PC-3 (cell line): Measurements from ENCODE around the gene ERFL.

Experiments
- CTCF ChIP-seq: fragments of 300-600 bp; sonication (generic); conservative IDR thresholded peaks from 2 replicates; pipeline ENCODE4 v1.5.1; 2017; ENCODE audit warnings: antibody characterized with exemption, low read depth, mild to moderate bottlenecking, low read length
- EZH2 ChIP-seq: fragments of 300-600 bp; sonication (generic); IDR thresholded peaks from one replicate; pipeline ENCODE4 v1.6.1; 2017; ENCODE audit warnings: antibody characterized with exemption, mild to moderate bottlenecking, low read length; ENCODE audit not compliant: unreplicated experiment

DNA sequence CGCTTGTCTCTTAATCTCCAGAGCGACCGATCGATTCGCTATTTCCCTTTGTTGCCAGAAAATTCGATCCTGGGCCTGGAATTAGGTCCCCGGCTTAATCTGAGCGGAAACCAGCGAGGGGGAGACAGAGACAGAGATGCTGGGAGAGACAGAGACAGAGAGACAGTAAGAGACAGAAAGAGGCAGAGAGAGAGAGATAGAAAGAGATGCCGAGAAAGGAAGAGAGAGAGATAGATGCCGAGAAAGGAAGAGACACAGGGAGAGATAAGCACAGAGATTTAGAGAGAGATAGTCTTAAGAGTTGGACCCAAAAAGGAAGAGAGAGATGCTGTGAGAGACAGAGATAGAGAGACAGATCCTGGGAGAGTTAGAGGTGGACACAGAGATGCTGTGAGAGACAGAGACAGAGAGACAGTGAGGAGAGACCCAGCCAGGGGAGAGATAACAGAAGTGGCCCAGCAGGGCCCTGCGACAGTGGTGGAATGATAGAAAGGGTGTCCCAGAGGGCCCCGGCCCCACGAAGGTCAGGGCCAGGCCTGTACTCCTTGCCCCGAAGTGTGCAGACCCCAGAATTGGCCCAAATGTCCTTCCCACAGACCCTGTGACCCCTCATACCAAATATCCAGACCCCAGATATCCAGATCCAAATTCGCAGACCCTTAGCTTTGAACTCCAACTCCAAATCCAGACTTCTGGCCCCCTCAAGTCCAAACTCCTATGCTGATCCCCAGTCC is 1.3 kb downstream of the ERFL start:
- no peak for TF ChIP-seq CTCF
- TF ChIP-seq EZH2 = no peak
